GM21423 (cell line): Measurements from ENCODE around the gene AUTS2.
"Not testable (repeated sequence)": the region's sequence is repeated elsewhere in the genome, so short reads cannot be mapped to it uniquely, and the experiment has no call there.

ENCODE experiments used
- ATAC-seq: cut with Tn5 transposase; IDR thresholded peaks from one replicate; pipeline ENCODE4 v1.9.1; 2021; ENCODE audit warnings: mild to moderate bottlenecking, moderate library complexity; ENCODE audit not compliant: unreplicated experiment

AUTS2 gene

DNA sequence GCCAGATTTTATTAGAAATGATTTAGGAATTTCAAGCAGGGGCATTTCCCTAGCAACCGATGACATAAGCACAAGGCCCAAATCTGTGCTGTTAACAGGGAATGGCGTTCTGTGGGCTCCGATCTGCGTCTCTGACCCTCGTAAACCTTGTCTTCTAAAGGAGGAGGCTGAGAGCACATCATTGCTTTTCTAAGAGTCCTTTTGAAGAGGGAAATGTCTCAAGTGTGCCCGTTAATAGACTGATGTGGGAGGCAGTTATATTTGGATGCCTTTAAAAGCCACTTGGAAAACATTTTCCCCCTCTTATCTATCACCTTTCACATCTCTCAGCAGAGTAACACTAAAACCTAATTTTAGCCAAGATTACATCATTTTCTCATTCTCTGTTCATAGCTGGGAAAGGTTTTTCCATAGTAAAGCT lies 1109.6 kb downstream of the AUTS2 start:
- ATAC-seq, result no peak

DNA sequence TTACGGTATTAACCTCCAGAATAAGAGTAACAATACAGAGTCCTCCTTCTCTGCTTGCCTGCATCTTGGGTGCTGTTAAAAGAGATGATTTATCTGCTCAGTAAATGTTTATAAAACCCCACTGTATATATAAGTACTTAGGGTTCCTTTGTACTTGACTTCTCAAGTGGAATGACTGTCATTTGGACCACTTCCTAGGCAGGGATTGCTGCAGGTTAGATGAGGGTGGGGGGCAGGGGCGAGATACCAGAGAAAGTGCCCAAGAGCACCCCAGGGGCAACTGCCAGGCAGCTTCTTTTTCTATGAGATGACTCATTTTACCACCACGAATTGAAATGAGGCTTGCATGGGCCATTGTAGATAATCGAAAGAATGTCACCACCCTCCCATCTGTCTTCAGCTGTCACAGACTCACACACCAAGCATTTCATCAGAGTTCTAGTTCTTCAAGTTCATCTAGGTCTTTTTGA lies 1111.8 kb downstream of the AUTS2 start:
- ATAC-seq, result no peak

DNA sequence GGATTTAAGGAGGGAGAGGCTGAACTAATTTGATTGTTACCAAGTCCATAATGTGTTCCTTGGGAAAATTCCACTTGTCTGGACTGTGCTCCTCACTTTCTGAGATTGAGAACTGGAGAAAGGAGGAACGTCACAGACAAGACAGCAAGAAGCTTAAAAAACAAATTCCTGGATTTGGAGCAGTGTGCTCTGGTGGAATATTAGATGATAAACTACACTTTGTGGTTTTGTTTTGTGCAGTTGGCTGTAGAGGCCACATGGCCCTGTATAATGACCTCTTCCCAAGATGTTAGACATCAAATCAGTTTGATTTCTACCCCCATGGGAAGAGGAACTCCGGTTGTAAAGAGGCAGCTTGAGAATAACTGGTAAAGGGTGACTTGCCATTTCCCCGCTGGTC lies 1112.4 kb downstream of the AUTS2 start:
- ATAC-seq, result no peak

DNA sequence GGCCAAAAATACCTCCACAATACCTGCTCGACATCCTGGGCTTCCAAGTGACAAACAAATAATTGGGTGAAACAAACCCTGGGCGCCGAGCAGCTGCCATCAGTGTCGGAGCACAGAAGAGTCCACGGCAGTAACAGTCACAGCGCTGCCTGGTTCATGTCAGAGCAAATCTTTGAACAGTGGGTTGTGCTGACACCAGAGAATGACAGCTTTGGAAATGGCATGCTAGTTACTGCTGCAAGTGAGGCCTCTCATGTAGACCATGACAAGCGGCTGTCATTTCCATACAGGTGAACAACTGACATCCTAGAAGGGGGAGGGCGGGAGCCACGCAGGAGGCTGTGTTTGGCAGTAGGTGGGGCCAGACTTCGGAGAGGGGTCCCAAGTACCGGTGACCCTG lies 1113.2 kb downstream of the AUTS2 start:
- no peak for ATAC-seq

DNA sequence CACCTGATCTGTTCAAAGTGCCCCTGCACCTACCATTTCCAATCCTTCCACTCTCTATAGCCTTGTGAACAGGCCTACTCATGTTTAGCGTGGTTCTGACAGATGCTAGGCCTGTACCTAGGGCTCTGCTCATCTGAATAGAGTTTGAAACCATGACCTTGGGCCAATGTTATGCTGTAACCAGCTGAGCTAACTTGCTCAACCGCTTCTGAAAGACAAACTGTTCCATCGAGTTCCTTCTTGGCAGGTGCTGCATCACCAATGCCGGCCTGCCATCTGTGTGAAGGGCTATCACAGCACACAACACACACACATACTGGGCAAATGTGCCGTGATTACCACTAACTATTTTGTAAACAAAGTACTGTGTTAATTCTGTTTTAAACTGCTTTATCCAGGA lies 1114.7 kb downstream of the AUTS2 start:
- no peak for ATAC-seq

DNA sequence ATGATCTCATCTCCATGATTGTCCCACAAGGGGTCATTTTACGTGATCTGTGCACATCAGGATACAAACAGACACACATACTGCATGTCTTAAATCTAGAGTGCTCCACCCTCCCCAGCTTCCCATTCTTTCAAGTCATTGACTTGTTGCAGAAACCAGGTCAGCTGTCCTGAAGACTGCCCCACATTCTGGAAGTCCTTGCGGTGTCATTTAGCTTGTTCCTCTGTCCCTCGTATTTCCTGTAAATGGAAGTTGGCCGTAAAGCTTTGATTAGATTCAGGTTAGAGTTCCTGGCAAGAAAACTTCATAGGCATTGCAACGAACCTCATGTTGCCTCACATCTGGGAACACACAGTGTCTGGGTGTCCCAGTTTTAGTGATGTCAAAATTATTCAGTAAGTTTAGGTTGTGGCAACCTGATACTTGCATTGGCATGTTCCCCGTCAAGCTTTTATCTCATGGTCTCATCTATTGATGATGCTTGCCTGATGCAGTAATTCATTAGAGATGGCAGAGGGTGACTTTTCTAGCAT lies 1116.3 kb downstream of the AUTS2 start:
- ATAC-seq, result no peak

DNA sequence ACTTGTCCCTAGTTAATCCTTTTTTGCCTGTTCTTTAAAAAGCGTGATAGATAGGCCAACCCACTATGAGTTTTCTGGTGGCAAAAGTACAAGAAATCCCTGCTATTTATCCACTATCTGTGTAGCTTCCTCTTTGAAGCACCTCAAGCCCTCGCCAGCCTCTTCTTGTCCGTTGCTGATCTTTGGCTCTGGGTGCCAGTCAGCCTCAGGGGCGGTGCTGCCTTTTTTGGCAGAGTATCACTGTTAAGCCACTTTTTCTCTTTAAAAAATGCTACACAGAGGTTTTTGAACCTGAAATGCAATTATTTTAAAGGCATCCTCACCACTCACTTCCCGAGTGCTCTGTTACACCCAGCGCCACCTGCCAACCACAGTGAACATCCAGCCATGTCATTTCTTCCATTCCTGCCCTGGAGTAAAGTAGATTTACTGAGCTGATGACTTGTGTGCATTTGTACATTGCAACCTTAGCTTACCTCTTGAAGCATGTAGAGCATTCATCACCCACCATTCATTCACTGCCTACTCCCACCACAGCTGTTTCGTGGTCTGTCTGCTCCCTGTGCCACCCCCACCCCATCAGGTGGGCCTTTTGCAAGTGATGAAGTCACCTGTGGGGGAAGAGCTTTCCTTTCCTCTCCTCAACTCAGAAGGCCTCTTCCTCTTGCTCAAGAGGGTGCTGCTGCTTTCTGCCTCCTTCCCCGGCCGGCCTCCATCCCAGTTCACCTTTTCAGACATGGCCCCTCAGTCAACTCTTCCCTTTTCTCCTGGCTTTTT lies 1119.5 kb downstream of the AUTS2 start:
- no peak for ATAC-seq

DNA sequence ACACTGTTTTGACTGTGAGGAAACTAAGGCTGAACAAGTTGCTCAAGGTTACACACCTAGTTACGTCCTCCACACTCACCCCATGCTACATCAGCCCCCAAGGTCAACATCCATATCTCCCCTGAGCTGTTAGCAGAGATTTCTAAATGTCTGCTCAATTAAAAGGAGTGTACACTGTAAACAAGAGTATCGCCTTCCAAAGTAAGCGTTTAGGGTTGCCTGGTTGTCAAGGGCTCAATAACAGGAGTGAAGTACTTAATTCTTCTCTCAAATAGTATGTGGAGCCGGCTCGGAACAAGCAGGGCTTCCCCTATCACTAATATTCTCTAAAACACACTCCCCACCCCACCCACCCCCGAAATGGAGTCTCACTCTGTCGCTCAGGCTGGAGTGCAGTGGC lies 1120.8 kb downstream of the AUTS2 start:
- ATAC-seq, result no peak

DNA sequence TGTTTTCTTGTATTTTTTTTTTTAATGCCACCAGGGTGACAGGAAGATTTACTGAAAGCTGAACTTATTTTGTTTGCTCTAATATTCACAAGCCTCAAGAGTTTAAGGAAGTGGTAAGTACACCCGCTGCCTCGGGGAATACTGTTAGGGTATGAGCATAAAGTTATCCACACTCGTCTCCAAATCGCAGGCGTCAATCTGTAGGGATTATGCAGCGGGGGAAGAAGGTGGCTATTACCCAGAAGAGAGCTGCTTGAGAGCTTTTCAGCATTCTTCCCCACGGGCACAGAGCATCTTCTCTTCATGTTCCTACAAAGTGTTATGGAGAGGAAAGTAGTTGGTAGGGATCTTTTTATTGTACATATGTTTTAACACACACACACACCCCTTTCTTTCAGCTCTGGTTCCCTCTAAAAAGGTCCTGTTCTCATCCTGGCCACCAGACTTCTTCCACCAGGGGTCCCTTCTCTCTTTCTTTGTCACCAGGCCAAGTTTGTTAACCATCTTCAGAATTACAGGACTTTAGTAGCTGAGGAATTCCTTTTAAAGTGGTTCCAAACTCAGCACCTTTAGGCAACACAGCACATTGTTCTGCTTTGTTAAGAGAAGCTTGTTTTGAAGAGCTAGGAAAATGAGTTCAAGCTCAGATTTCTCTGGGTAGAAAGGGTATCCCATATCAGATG lies 1122.1 kb downstream of the AUTS2 start:
- ATAC-seq, result no peak

DNA sequence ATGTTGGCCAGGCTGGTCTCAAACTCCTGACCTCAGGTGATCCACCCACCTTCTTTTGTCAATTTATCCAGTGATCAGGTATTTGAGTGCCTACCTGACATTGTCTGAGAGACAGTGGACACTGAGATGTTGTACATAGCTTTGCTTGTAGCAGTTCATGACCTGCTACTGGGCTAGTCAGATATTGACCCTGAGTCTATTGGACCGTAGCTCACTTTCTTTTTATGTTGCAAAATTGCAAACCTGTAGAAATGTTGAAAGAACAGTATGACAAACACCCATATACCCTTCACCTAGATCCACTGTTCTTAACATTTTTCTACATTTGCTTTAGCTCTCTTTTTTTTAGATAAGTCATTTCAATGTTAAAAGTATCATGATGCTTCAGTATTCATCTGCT lies 1123.2 kb downstream of the AUTS2 start:
- no peak for ATAC-seq

DNA sequence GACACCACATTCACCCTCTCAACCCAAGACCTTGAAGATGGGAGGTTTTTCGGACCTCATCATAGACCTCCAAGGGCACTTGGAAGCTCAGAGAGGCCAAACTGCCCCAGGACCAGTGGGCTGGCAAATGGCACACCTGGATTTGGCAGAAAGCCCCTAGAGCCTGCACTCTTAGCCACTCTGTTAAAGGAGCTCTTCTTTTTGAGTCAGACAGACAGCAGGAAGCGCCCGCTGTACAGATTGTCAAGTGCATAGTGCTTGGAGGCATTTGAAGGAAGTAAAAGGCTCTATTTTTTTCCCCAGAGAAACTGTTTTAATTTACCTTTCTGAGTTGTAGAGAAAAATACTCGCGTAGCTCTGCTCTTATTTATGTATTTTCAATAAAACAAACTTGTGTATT lies 1125.1 kb downstream of the AUTS2 start:
- no peak for ATAC-seq

DNA sequence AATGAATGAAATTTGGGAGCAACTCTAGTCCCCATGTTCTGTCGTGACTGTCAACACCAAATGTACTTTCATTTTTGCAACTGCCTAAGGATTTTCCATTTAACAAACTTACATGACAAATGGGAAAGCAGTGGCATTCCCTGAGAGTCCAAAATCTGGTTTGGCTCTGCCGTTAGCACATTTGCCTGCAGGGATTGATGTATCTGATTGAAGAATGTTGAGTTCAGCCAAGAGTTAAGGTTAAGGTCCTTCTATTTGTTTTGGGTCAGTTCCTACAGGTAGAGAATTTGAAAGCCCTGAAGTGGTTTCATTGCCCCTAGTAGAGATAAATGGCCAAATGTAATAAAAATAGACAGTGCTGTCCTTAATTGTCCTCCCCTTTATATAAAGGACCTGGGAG lies 1127.2 kb downstream of the AUTS2 start:
- no peak for ATAC-seq

DNA sequence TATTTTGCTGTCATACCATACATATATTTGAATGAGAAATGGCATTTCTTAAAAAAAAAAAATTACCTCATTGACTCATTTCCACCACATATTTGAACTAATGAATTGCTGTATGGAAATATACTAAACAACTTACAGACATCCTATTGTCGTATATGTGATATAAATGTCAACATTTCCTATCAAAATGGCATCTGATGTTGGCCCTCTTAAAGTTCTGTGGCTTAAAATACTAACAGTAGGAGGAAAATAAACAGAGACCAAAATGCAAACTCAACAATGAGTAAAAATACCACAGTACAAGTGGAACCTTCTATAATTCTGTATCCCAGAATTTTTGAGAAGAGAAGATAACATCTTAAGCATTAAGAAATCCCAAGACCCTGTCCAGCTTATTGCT lies 1128.0 kb downstream of the AUTS2 start:
- ATAC-seq, result no peak

DNA sequence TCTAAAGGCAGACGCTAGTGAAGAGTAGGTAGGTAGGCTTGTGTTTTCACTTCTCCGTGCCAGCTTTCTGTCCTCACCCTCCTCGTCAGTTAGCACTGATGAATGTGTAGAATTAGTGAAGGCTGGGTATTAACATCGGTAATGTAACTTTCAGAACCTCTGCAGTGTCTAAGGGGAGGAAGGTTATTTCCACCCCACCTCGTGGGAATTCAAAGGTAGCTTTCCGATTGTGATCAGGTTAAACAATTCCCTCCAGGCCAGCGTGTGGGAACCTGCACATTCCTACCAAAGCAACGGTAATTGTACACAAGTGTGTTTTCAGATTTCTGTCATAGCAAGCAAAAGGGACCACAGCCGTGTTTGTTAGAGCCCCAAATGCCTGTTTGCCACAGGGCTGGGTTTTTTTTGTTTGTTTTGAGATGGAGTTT lies 1128.7 kb downstream of the AUTS2 start:
- no peak for ATAC-seq

DNA sequence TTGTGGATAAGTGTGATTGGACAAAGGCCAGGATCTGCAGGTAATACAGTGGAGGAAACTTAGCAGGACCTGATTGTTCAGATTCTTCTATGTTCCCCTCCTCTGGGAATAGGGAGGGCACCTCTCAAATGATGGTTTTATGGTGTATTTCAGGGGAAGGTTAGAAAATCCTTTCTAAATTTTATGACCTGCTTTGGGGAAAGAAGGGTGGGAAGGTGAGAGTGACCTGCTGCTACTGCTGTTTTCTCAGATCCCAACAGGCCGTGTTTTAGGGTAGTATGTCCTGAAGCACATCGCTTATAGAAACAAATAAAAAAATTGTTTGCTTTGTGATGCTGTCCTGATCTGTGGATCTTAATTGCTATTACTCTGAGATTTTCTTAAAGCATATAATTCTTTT lies 1129.6 kb downstream of the AUTS2 start:
- no peak for ATAC-seq

DNA sequence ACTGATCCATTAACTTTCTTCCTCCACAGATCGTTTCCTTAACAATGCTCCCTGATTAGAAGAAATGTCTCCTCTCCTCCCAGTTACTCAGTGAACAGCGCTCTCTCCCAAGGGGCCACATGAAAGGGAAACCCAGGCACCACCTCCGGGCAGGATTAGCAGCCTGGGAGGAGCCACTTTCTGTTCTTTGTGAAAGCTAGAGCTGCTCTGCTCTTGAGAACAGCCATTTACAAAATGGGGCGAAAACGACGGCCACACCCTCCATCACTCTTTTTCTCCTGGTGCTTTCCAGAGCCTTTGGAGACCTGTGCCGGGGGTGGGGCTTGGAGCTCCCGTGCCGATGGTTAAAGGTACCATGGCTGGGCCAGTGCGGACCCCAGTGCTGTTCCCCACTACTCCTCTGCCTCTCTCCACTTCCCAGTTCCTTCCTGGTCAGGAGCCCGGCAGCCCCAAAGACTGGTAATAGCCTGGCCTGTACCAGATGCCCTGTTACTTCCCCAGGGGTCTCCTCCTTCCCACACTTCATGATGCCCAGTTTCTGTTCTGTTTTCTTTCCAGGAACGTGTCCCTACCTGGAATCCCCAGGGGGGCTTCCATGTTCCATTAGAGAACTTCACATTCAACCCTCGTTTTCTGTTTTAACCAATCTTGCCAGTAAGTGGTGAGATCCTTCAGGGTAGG lies 1130.7 kb downstream of the AUTS2 start:
- ATAC-seq, result no peak

DNA sequence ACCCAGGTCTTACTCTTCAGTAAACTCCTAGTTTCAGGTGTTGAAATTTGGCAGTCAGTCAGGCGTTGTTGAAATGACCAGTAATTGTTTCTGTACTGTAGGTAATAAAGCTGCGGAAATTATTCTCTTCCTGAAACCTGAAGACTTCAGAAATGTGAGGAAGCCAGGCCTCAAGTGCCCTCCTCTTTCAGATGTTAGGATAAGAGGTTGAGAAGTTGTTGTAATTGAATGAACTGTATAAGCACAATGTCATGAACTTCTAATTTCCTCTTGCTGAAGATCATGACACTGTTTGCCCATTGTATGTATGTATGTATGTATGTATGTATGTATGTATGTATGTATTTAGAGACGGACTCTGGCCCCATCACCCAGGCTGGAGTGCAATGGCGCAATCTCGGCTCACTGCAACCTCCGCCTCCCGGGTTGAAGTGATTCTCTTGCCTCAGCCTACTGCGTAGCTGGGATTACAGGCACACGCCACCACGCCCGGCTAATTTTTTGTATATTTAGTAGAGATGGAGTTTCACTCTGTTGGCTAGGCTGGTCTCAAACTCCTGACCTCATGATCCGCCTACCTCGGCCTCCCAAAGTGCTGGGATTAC lies 1131.4 kb downstream of the AUTS2 start:
- ATAC-seq, result not testable (repeated sequence)

DNA sequence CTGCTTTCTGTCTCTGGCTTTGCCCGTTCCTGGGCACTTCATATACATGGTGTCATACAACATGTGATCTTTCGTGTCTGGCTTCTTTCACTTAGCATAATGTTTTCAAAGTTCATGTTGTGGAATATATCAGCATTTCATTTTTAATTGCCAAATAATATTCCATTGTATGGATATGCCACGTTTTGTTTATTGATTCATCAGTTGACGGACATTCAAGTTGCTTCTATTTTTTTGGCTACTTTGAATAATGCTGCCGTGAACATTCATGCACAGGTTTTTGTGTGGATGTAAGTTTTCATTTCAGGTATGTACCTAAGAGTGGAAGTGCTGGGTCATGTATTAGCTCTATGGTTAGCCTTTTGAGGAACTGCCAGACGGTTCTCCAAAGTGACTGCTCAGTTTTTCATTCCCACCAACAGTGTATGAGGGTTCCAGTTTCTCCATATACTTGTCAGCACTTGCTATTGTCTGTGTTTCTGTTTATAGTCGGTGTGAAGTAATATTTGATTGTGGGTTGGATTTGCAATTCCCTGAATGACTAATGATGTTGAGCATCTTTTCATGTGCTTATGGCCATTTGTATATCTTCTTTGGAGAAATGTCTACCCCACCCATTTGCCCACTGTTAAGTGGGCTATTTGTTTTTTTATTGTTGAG lies 1132.3 kb downstream of the AUTS2 start:
- no peak for ATAC-seq

DNA sequence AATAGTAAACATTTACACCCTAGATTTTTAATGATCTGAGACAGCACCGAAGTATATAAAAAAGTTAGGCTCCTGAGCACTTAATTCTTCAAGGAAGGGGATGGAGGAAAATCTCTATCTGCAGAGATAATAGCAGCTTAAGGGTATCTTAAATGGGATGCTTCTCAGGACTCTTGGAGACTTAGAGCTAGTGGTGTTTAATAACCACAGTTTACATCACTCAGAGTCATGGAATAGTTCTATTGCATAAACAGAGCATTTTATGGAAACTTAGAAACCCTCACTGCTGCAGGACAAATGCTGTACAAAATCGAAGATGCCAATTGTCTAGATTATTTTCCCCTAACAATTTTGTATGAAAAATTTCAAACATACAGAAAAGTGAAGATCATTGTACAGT lies 1134.8 kb downstream of the AUTS2 start:
- ATAC-seq, result no peak

DNA sequence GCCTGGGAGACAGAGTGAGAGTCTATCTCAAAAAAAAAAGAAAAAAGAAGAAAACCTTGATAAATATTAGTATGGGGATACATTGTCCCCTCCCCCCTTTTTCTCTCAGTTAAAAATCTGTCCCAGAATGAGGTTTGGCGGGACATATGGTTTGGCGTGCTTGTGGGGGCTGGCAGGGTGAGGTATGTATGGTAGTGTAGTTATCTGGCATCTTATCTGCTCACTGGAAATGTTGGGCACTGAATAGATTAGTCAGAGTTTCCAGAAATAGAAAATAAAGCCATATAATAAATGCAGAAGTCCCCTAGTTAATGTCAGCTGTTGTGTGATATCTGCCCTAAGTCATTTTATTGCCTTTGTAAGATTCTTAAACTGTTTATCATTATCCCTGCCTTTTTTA lies 1136.1 kb downstream of the AUTS2 start:
- no peak for ATAC-seq

DNA sequence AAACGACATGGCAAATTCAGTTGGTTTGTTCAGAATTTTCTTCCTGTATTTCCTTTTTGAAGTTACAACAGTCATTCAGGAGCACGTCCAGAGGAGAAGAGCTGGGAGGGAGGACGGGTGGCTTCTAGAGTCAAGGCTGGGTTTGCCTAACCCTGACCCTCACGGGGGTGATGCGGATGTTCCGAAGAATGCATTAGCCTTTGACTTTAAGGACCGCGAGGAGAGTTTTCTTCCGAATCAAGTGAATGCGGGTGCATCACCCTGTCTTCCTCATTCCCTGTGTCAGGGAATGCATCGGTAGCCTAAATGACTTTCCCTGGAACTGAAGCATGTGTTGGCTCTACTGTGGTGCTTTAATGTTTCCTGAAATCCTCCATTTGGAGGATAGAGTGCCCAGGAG lies 1137.0 kb downstream of the AUTS2 start:
- no peak for ATAC-seq
